K562 (cell line): ENCODE data around the gene ATXN10. TPM values are rescaled to one million over a fixed set of nuclear protein-coding genes. Genes with fewer than 3 reads are reported as not detected.

Source experiments
- CCAR2 ChIP-seq: fragments of 200-400 bp; formaldehyde crosslinking; IDR thresholded peaks from 2 replicates; pipeline ENCODE4 v1.6.1; 2017; ENCODE audit warnings: mild to moderate bottlenecking, low read depth, low read length
- CREB1 ChIP-seq, 2 experiments: sonication (generic) in 1 of 2; formaldehyde crosslinking in 1 of 2; IDR thresholded peaks; 2 replicates each; pipeline versions ENCODE4 v1.6.1 to v1.8.0; 2012 to 2022; ENCODE audit warnings: inconsistent platforms in 1 of 2, mild to moderate bottlenecking in 1 of 2, missing genetic modification reagents in 1 of 2, moderate library complexity in 1 of 2
- E2F6 ChIP-seq, 2 experiments: IDR thresholded peaks; 2 replicates each; pipeline ENCODE4 v1.6.1; 2011; ENCODE audit warnings: borderline replicate concordance in 1 of 2, control low read depth in 1 of 2, low read depth in 1 of 2, low read length in 1 of 2, mild to moderate bottlenecking in 1 of 2, mixed read lengths in 1 of 2, moderate library complexity in 1 of 2; ENCODE audit not compliant: insufficient read depth in 1 of 2, insufficient read length in 1 of 2, poor library complexity in 1 of 2, severe bottlenecking in 1 of 2; ENCODE audit errors: extremely low read depth in 1 of 2
- HDAC3 ChIP-seq: fragments of 450-650 bp; IDR thresholded peaks from 2 replicates; pipeline ENCODE4 v1.6.1; 2018; ENCODE audit warnings: borderline replicate concordance, mild to moderate bottlenecking, moderate library complexity; ENCODE audit not compliant: partially characterized antibody
- HNRNPLL ChIP-seq: fragments of 200-400 bp; formaldehyde crosslinking; IDR thresholded peaks from 2 replicates; pipeline ENCODE4 v1.6.1; 2017; ENCODE audit warnings: low read length, low read depth, mild to moderate bottlenecking; ENCODE audit not compliant: poor library complexity, severe bottlenecking
- NCOA1 ChIP-seq: fragments of 450-650 bp; IDR thresholded peaks from 2 replicates; pipeline ENCODE4 v1.6.1; 2016; ENCODE audit warnings: low read depth
- PHF20 ChIP-seq: fragments of 450-650 bp; IDR thresholded peaks from 2 replicates; pipeline ENCODE4 v1.6.1; 2018; ENCODE audit not compliant: partially characterized antibody
- PML ChIP-seq: IDR thresholded peaks from 2 replicates; pipeline ENCODE4 v1.6.1; 2012; ENCODE audit warnings: low read length, inconsistent platforms
- SIN3A ChIP-seq, 2 experiments: fragments of 150-350 bp in 1 of 2; IDR thresholded peaks; 2 replicates each; pipeline ENCODE4 v1.6.1; 2011 to 2016; ENCODE audit warnings: borderline replicate concordance in 2 of 2, low read depth in 2 of 2, low read length in 2 of 2, mild to moderate bottlenecking in 2 of 2, moderate library complexity in 2 of 2; ENCODE audit not compliant: control insufficient read depth in 1 of 2
- SLC30A9 ChIP-seq: fragments of 250-450 bp; sonication (Bioruptor Pico); IDR thresholded peaks from 2 replicates; pipeline ENCODE4 v1.8.0; 2022; ENCODE audit warnings: mild to moderate bottlenecking, moderate library complexity
- STAG1 ChIP-seq: sonication (generic); formaldehyde crosslinking; IDR thresholded peaks from 2 replicates; pipeline ENCODE4 v1.5.0; 2020; ENCODE audit warnings: missing genetic modification reagents, borderline replicate concordance
- THAP12 ChIP-seq: fragments of 250-450 bp; sonication (Bioruptor Pico); IDR thresholded peaks from 2 replicates; pipeline ENCODE4 v1.9.0; 2021; ENCODE audit warnings: mild to moderate bottlenecking, inconsistent platforms
- U2AF1 ChIP-seq: fragments of 200-400 bp; formaldehyde crosslinking; optimal IDR thresholded peaks from 2 replicates; pipeline ENCODE3; 2017; ENCODE audit warnings: mild to moderate bottlenecking, low read depth, low read length, moderate library complexity
- ZNF395 ChIP-seq: fragments of 200-800 bp; sonication (Bioruptor generic); IDR thresholded peaks from 2 replicates; pipeline ENCODE4 v1.6.1; 2017; ENCODE audit warnings: missing genetic modification characterization, missing compliant biosample characterization
- polyA plus RNA-seq, 8 experiments: library from polyadenylated mRNA; depleted of rRNA in 4 of 8; stranded (reverse) in 5 of 8; unstranded in 3 of 8; fragments of >200 nt; fragmentation: Nextera tagmentation in 2 of 8; fragmentation: Illumina TruSeq in 1 of 8; extraction: Ambion mirVana in 2 of 8; extraction: Trizol in 1 of 8; gene quantifications; 2 replicates each; pipeline versions ENCODE4 v1.2.1 to v1.2.3, GENCODE V29; 2011 to 2014; ENCODE audit warnings: inconsistent platforms in 1 of 8, missing spikeins in 1 of 8
- total RNA-seq, 7 experiments: library from RNA; depleted of rRNA in 6 of 7; stranded (reverse); fragments of >200 nt in 6 of 7; fragmentation: Illumina TruSeq in 2 of 7; extraction: Trizol in 2 of 7; gene quantifications; 2 replicates each; pipeline versions ENCODE4 v1.2.1 to v1.2.3, GENCODE V29; 2011 to 2021; ENCODE audit warnings: low replicate concordance in 1 of 7
- TF ChIP-seq, protein P1 (sequence below): sonication (generic); formaldehyde crosslinking; IDR thresholded peaks from 2 replicates; pipeline ENCODE4 v1.8.1; 2023; ENCODE audit warnings: mild to moderate bottlenecking, missing genetic modification reagents
- TF ChIP-seq, protein P2 (sequence below): fragments of 450-650 bp; IDR thresholded peaks from 2 replicates; pipeline ENCODE4 v1.6.1; 2014; ENCODE audit warnings: low read depth, mild to moderate bottlenecking, moderate library complexity, borderline replicate concordance

Gene ATXN10
- total and polyA plus RNA-seq, 9 of the 15 experiments (the other 6 are each of a cell fraction or from before 2014, with no cell fraction given) = 11.5 to 190 (median 33.6) TPM

GRCh38 chr22:45671783-45672563 is at the start of gene ATXN10 (continued):
- TF ChIP-seq E2F6 (IDR thresholded peaks at IDR 0.05; ENCODE audit: borderline replicate concordance in 1 of 2, extremely low read depth in 1 of 2, insufficient read depth in 1 of 2, insufficient read length in 1 of 2, low read depth in 1 of 2, low read length in 1 of 2, poor library complexity in 1 of 2, severe bottlenecking in 1 of 2) (peak; percentile 47 to 85), CCAR2 (no peak), THAP12 (CRISPR knock-in tag) (no peak), HNRNPLL (peak; percentile 4), SLC30A9 (CRISPR knock-in tag) (no peak), STAG1 (CRISPR knock-in tag) (0 out of 2 replicates have a peak, but pooled peaks have one; percentile 10), PML (no peak), CREB1 (IDR thresholded peaks at IDR 0.05) (no peak), CREB1 (CRISPR knock-in tag; IDR thresholded peaks at IDR 0.05) (0 out of 2 replicates have a peak, but pooled peaks have one; percentile 25), PHF20 (peak; percentile 32), HDAC3 (no peak), U2AF1 (no peak), SIN3A (IDR thresholded peaks at IDR 0.05; ENCODE audit: borderline replicate concordance in 2 of 2, control insufficient read depth in 1 of 2, low read depth in 2 of 2, low read length in 2 of 2) (peak in 1 of 2 experiments; percentile 53; a peak in 1 of 4 replicates), ZNF395 (CRISPR knock-in tag) (peak; percentile 34; the same call in 1 of the 2 replicates), NCOA1 (no peak)
- TF ChIP-seq, protein P1, sequence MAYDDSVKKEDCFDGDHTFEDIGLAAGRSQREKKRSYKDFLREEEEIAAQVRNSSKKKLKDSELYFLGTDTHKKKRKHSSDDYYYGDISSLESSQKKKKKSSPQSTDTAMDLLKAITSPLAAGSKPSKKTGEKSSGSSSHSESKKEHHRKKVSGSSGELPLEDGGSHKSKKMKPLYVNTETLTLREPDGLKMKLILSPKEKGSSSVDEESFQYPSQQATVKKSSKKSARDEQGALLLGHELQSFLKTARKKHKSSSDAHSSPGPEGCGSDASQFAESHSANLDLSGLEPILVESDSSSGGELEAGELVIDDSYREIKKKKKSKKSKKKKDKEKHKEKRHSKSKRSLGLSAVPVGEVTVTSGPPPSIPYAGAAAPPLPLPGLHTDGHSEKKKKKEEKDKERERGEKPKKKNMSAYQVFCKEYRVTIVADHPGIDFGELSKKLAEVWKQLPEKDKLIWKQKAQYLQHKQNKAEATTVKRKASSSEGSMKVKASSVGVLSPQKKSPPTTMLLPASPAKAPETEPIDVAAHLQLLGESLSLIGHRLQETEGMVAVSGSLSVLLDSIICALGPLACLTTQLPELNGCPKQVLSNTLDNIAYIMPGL = no peak
- TF ChIP-seq, protein P2, sequence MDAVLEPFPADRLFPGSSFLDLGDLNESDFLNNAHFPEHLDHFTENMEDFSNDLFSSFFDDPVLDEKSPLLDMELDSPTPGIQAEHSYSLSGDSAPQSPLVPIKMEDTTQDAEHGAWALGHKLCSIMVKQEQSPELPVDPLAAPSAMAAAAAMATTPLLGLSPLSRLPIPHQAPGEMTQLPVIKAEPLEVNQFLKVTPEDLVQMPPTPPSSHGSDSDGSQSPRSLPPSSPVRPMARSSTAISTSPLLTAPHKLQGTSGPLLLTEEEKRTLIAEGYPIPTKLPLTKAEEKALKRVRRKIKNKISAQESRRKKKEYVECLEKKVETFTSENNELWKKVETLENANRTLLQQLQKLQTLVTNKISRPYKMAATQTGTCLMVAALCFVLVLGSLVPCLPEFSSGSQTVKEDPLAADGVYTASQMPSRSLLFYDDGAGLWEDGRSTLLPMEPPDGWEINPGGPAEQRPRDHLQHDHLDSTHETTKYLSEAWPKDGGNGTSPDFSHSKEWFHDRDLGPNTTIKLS = peak; percentile 32; the same call in 1 of the 2 replicates
